ENCODE data around the gene GRM7. TPM values are rescaled to one million over a fixed set of nuclear protein-coding genes. Genes with fewer than 3 reads are reported as not detected.

GRM7 gene
- total and polyA plus RNA-seq, 2 donors = 0.14 to 1.7 TPM

- Histone ChIP-seq H3K36me3 (ENCODE audit: control insufficient read depth in 2 of 2, insufficient read depth in 2 of 2, low read length in 1 of 2) (no peaks in the 10 kb centered on the region), H3K4me3 (ENCODE audit: low read length in 2 of 2) (no peak overlapping the region), H3K4me1 (ENCODE audit: control insufficient read depth in 2 of 2, insufficient read depth in 2 of 2, low read length in 2 of 2) (no peaks in the 10 kb centered on the region), H3K27me3 (ENCODE audit: control insufficient read depth in 2 of 2, insufficient read depth in 1 of 2, low read length in 1 of 2) (no peaks in the 10 kb centered on the region), H3K27ac (ENCODE audit: low read depth in 1 of 2, low read length in 1 of 2) (no peak overlapping the region), H3K9me3 (ENCODE audit: control insufficient read depth in 2 of 2, insufficient read depth in 1 of 2, low read length in 1 of 2) (no peaks in the 10 kb centered on the region)
- 88% methylated on average over 1 of the region's 1 CpG for WGBS
- no peak for DNase-seq (ENCODE audit: low read depth in 6 of 9, low spot score in 9 of 9)
Measured at GRCh38 chr3:7260975-7261374, 400.1 kb downstream of the GRM7 start.

DNA sequence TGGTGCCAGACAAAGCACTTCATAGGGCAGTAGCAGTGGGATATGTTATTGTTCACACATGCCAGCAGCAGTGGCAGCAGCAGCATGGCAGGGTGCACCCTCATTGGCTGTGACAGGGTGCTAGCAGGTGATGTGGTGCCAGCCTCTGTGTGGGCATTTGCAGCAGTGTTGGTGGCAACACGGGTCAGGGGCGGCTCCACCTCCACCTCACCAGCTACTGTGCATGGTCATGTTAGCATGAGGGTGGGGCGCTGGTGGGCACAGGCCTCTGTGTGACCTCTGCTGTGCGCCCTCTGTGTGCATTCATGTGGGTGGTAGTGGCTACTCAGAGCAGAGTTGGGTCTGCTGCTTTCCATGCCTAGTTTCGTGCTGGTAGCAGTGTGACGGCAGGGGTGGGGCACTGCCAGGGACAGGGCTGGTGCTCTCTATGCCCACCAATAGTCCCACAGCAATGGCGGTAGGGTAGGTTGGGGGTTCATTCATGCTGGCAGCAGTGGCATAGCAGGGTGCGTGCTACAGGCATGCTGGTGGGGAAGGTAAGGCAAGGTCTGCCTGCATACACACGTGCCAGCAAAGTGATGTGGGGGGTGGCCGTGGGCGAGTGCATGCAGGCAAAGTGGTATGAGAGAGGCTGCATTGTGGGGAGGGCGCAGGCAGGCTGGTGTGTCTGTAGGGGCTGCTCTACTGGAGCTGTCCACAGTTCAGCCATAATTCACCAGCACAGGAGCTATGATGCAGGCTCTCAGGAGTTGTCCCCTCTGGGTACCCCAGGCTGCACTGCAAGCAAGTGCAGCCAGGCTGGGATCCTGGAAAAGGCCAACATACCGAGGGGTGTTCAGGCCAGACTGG lies 402.7 kb downstream of the GRM7 start:
- Histone ChIP-seq H3K9me3 (ENCODE audit: control insufficient read depth in 2 of 2, insufficient read depth in 1 of 2, low read length in 1 of 2) (no peaks in the 10 kb centered on the region), H3K4me3 (ENCODE audit: low read length in 2 of 2) (no peak overlapping the region), H3K36me3 (ENCODE audit: control insufficient read depth in 2 of 2, insufficient read depth in 2 of 2, low read length in 1 of 2) (no peaks in the 10 kb centered on the region), H3K27me3 (ENCODE audit: control insufficient read depth in 2 of 2, insufficient read depth in 1 of 2, low read length in 1 of 2) (no peaks in the 10 kb centered on the region), H3K4me1 (ENCODE audit: control insufficient read depth in 2 of 2, insufficient read depth in 2 of 2, low read length in 2 of 2) (no peaks in the 10 kb centered on the region), H3K27ac (ENCODE audit: low read depth in 1 of 2, low read length in 1 of 2) (no peak overlapping the region)
- DNase-seq (ENCODE audit: low read depth in 6 of 9, low spot score in 9 of 9) = no peak
- WGBS = 97% methylated on average over 13 of the region's 13 CpGs

DNA sequence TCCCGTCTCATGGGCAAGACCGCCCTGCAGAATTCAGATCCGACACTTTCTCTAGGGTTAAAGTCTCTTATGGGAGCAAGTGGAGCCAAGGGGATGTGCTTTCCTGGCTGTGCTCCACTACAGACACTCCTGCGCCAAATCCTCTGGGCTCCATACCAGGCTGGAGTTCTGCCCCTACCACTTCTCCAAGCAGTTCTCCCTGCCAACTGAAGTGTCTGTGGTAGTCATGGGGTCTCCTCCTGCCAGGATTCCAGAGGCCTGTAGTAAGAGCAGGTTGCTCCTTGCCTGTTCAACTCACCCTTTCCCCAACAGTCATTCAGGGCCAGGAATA lies 403.2 kb downstream of the GRM7 start:
- Histone ChIP-seq H3K36me3 (ENCODE audit: control insufficient read depth in 2 of 2, insufficient read depth in 2 of 2, low read length in 1 of 2) (no peaks in the 10 kb centered on the region), H3K4me3 (ENCODE audit: low read length in 2 of 2) (no peak overlapping the region), H3K27me3 (ENCODE audit: control insufficient read depth in 2 of 2, insufficient read depth in 1 of 2, low read length in 1 of 2) (no peaks in the 10 kb centered on the region), H3K4me1 (ENCODE audit: control insufficient read depth in 2 of 2, insufficient read depth in 2 of 2, low read length in 2 of 2) (no peaks in the 10 kb centered on the region), H3K9me3 (ENCODE audit: control insufficient read depth in 2 of 2, insufficient read depth in 1 of 2, low read length in 1 of 2) (no peaks in the 10 kb centered on the region), H3K27ac (ENCODE audit: low read depth in 1 of 2, low read length in 1 of 2) (no peak overlapping the region)
- DNase-seq (ENCODE audit: low read depth in 6 of 9, low spot score in 9 of 9) = no peak
- 98% methylated on average over 4 of the region's 4 CpGs for WGBS

GRCh38 chr3:7265736-7266135 lies 404.8 kb downstream of the GRM7 start:
- WGBS = 67% methylated on average over 4 of the region's 4 CpGs
- H3K27ac ChIP-seq (ENCODE audit: low read depth in 1 of 2, low read length in 1 of 2) = no peak overlapping the region
- no peaks in the 10 kb centered on the region for H3K9me3 ChIP-seq (ENCODE audit: control insufficient read depth in 2 of 2, insufficient read depth in 1 of 2, low read length in 1 of 2)
- DNase-seq (ENCODE audit: low read depth in 6 of 9, low spot score in 9 of 9) = no peak
- H3K4me3 ChIP-seq (ENCODE audit: low read length in 2 of 2) = no peak overlapping the region
- no peaks in the 10 kb centered on the region for H3K36me3 ChIP-seq (ENCODE audit: control insufficient read depth in 2 of 2, insufficient read depth in 2 of 2, low read length in 1 of 2)
- H3K4me1 ChIP-seq (ENCODE audit: control insufficient read depth in 2 of 2, insufficient read depth in 2 of 2, low read length in 2 of 2) = no peaks in the 10 kb centered on the region
- H3K27me3 ChIP-seq (ENCODE audit: control insufficient read depth in 2 of 2, insufficient read depth in 1 of 2, low read length in 1 of 2) = no peaks in the 10 kb centered on the region

DNA sequence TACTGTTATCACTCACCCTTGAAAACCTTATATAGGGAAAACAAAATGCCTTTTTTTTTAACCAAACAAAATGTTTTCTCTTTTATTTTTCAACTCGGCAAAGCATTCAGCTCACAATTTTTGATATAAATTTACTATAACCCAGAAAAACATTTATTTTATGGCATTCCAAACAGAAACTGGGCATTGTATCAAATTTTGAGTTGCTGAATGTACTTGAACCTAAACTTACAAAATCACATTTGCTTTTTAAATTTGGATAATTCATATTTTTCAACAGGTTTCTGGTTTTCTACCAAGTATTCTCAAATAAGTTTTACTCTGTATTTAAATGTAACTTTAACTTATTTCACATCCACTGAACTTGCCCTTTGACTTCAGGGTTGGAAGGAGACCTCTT lies 405.6 kb downstream of the GRM7 start:
- 98% methylated on average over 1 of the region's 1 CpG for WGBS
- Histone ChIP-seq H3K9me3 (ENCODE audit: control insufficient read depth in 2 of 2, insufficient read depth in 1 of 2, low read length in 1 of 2) (no peaks in the 10 kb centered on the region), H3K4me3 (ENCODE audit: low read length in 2 of 2) (no peak overlapping the region), H3K27me3 (ENCODE audit: control insufficient read depth in 2 of 2, insufficient read depth in 1 of 2, low read length in 1 of 2) (no peaks in the 10 kb centered on the region), H3K27ac (ENCODE audit: low read depth in 1 of 2, low read length in 1 of 2) (no peak overlapping the region), H3K4me1 (ENCODE audit: control insufficient read depth in 2 of 2, insufficient read depth in 2 of 2, low read length in 2 of 2) (no peaks in the 10 kb centered on the region), H3K36me3 (ENCODE audit: control insufficient read depth in 2 of 2, insufficient read depth in 2 of 2, low read length in 1 of 2) (no peaks in the 10 kb centered on the region)
- no peak for DNase-seq (ENCODE audit: low read depth in 6 of 9, low spot score in 9 of 9)

DNA sequence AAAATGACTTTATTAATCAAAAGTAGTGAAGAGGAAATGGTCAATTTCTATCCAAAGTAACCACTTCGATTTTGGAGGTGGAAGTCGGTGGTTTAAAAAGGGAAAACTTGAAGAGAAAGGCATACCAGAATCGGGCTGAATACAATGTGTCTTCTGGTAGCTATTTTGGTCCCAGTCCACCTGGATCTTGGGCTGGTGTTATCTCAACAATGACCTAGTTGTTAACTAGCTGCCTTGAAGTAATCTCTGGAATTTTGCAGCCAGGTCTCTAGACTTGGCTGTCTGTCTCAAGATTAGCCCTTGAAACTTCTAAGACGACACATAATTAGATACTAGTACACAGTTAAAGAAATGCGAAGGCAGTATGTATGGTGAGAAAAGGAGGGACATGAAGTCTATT lies 409.8 kb downstream of the GRM7 start:
- Histone ChIP-seq H3K9me3 (ENCODE audit: control insufficient read depth in 2 of 2, insufficient read depth in 1 of 2, low read length in 1 of 2) (no peaks in the 10 kb centered on the region), H3K27me3 (ENCODE audit: control insufficient read depth in 2 of 2, insufficient read depth in 1 of 2, low read length in 1 of 2) (no peaks in the 10 kb centered on the region), H3K27ac (ENCODE audit: low read depth in 1 of 2, low read length in 1 of 2) (no peak overlapping the region), H3K4me3 (ENCODE audit: low read length in 2 of 2) (no peak overlapping the region), H3K36me3 (ENCODE audit: control insufficient read depth in 2 of 2, insufficient read depth in 2 of 2, low read length in 1 of 2) (no peaks in the 10 kb centered on the region), H3K4me1 (ENCODE audit: control insufficient read depth in 2 of 2, insufficient read depth in 2 of 2, low read length in 2 of 2) (no peaks in the 10 kb centered on the region)
- DNase-seq (ENCODE audit: low read depth in 6 of 9, low spot score in 9 of 9) = no peak
- 95% methylated on average over 5 of the region's 5 CpGs for WGBS

- no peaks in the 10 kb centered on the region for H3K9me3 ChIP-seq (ENCODE audit: control insufficient read depth in 2 of 2, insufficient read depth in 1 of 2, low read length in 1 of 2)
- no peak overlapping the region for H3K27ac ChIP-seq (ENCODE audit: low read depth in 1 of 2, low read length in 1 of 2)
- H3K36me3 ChIP-seq (ENCODE audit: control insufficient read depth in 2 of 2, insufficient read depth in 2 of 2, low read length in 1 of 2) = no peaks in the 10 kb centered on the region
- DNase-seq (ENCODE audit: low read depth in 6 of 9, low spot score in 9 of 9) = no peak
- no peaks in the 10 kb centered on the region for H3K27me3 ChIP-seq (ENCODE audit: control insufficient read depth in 2 of 2, insufficient read depth in 1 of 2, low read length in 1 of 2)
- WGBS = 50% methylated on average over 3 of the region's 3 CpGs
- H3K4me1 ChIP-seq (ENCODE audit: control insufficient read depth in 2 of 2, insufficient read depth in 2 of 2, low read length in 2 of 2) = no peaks in the 10 kb centered on the region
- no peak overlapping the region for H3K4me3 ChIP-seq (ENCODE audit: low read length in 2 of 2)
Measured at GRCh38 chr3:7271631-7272030, 410.7 kb downstream of the GRM7 start.

DNA sequence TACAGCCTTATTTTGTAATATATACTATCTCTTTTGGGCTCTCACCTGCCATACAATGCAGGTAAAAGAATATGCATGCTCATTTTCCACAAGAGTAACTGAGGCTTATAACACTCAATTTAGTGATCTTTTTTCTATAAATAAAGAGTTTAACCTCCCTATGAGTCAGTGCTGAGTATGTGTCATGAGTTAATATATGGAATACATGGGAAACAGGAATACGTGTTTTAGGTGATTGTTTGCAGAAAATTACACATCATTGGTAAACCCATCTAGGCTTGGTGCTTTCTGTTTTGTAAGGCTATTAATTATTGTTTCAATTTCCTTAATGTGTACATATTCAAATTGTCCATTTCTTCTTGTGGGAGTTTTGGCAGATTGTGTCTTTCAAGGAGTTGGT lies 411.3 kb downstream of the GRM7 start:
- Histone ChIP-seq H3K4me3 (ENCODE audit: low read length in 2 of 2) (no peak overlapping the region), H3K27me3 (ENCODE audit: control insufficient read depth in 2 of 2, insufficient read depth in 1 of 2, low read length in 1 of 2) (no peaks in the 10 kb centered on the region), H3K36me3 (ENCODE audit: control insufficient read depth in 2 of 2, insufficient read depth in 2 of 2, low read length in 1 of 2) (no peaks in the 10 kb centered on the region), H3K9me3 (ENCODE audit: control insufficient read depth in 2 of 2, insufficient read depth in 1 of 2, low read length in 1 of 2) (no peaks in the 10 kb centered on the region), H3K27ac (ENCODE audit: low read depth in 1 of 2, low read length in 1 of 2) (no peak overlapping the region), H3K4me1 (ENCODE audit: control insufficient read depth in 2 of 2, insufficient read depth in 2 of 2, low read length in 2 of 2) (no peaks in the 10 kb centered on the region)
- WGBS = 99% methylated on average over 1 of the region's 1 CpG
- no peak for DNase-seq (ENCODE audit: low read depth in 6 of 9, low spot score in 9 of 9)

DNA sequence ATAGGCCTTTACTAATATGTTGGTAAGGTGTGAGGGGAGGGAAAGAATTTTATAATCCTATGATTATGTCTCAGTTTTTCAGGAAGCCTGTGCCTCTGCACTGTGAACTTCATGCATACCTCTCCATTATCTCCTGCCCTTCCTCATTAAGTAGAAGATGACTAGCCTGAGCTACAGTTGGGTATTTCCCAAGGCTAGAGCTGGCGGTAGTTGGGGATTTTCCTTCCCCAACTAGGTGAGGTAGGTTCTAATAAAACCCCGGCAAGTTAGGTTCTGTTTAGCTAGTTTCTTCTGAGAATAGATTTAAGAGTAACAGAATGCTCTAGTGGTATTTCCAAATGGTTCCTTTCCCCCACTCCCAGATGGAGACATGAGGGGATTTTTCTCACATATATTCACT lies 414.5 kb downstream of the GRM7 start:
- H3K27ac ChIP-seq (ENCODE audit: low read depth in 1 of 2, low read length in 1 of 2) = no peak overlapping the region
- H3K4me1 ChIP-seq (ENCODE audit: control insufficient read depth in 2 of 2, insufficient read depth in 2 of 2, low read length in 2 of 2) = no peaks in the 10 kb centered on the region
- H3K4me3 ChIP-seq (ENCODE audit: low read length in 2 of 2) = no peak overlapping the region
- no peak for DNase-seq (ENCODE audit: low read depth in 6 of 9, low spot score in 9 of 9)
- no peaks in the 10 kb centered on the region for H3K36me3 ChIP-seq (ENCODE audit: control insufficient read depth in 2 of 2, insufficient read depth in 2 of 2, low read length in 1 of 2)
- H3K9me3 ChIP-seq (ENCODE audit: control insufficient read depth in 2 of 2, insufficient read depth in 1 of 2, low read length in 1 of 2) = no peaks in the 10 kb centered on the region
- WGBS = 94% methylated on average over 2 of the region's 2 CpGs
- no peaks in the 10 kb centered on the region for H3K27me3 ChIP-seq (ENCODE audit: control insufficient read depth in 2 of 2, insufficient read depth in 1 of 2, low read length in 1 of 2)

Data from thymus (tissue), 11 donors.